Keratinocyte (primary cell): ENCODE measurements around the gene DCLRE1C. TPM values are rescaled to one million over a fixed set of nuclear protein-coding genes. Genes with fewer than 3 reads are reported as not detected.

Source experiments
- DNase-seq: peaks from one replicate; pipeline ENCODE4 v3.0.0-alpha.2; 2011; ENCODE audit warnings: low read depth, missing footprints, low spot score
- FAIRE-seq: peaks from 2 replicates; lab custom pipeline; 2011; peaks lifted over from hg19 to GRCh38; lab: Jason Lieb, UNC
- H2AFZ ChIP-seq: 2 replicates; pipeline ENCODE4 v1.6.0; 2012; ENCODE audit warnings: low read length, control low read depth, inconsistent platforms; ENCODE audit not compliant: control insufficient read depth
- H3K27ac ChIP-seq: 2 replicates; pipeline ENCODE4 v1.5.1; 2011; ENCODE audit warnings: low read length; ENCODE audit not compliant: control insufficient read depth, insufficient read depth
- H3K27me3 ChIP-seq: 3 replicates; pipeline ENCODE4 v1.6.0; 2011; ENCODE audit warnings: low read length; ENCODE audit not compliant: control insufficient read depth, insufficient read depth; ENCODE audit errors: extremely low read depth
- H3K36me3 ChIP-seq, 2 experiments: 2 replicates in 1 of 2; 3 replicates in 1 of 2; pipeline ENCODE4 v1.5.1; 2011; ENCODE audit warnings: low read length in 2 of 2, mild to moderate bottlenecking in 1 of 2; ENCODE audit not compliant: control insufficient read depth in 2 of 2, insufficient read depth in 2 of 2; ENCODE audit errors: extremely low read depth in 1 of 2
- H3K4me1 ChIP-seq: 3 replicates; pipeline ENCODE4 v1.5.1; 2011; ENCODE audit warnings: low read length; ENCODE audit not compliant: control insufficient read depth, insufficient read depth; ENCODE audit errors: extremely low read depth
- H3K4me2 ChIP-seq: 3 replicates; pipeline ENCODE4 v1.6.0; 2011; ENCODE audit warnings: low read depth, low read length; ENCODE audit not compliant: control insufficient read depth, insufficient read depth; ENCODE audit errors: extremely low read depth
- H3K4me3 ChIP-seq, 3 experiments: fragments of 200-600 bp in 1 of 3; sonication (generic) in 1 of 3; 2 replicates in 2 of 3; 3 replicates in 1 of 3; pipeline ENCODE4 v1.5.1; 2011 to 2016; ENCODE audit warnings: low read length in 3 of 3, mild to moderate bottlenecking in 3 of 3, control low read depth in 2 of 3, inconsistent platforms in 1 of 3, low read depth in 1 of 3, mixed read lengths in 1 of 3, mixed run types in 1 of 3, moderate library complexity in 1 of 3; ENCODE audit not compliant: control insufficient read depth in 2 of 3, insufficient read depth in 2 of 3; ENCODE audit errors: extremely low read depth in 1 of 3
- H3K79me2 ChIP-seq: 2 replicates; pipeline ENCODE4 v1.6.0; 2012; ENCODE audit warnings: low read length; ENCODE audit not compliant: control insufficient read depth, insufficient read depth
- H3K9ac ChIP-seq: 3 replicates; pipeline ENCODE4 v1.6.0; 2011; ENCODE audit warnings: low read length; ENCODE audit not compliant: control insufficient read depth, insufficient read depth; ENCODE audit errors: extremely low read depth
- H3K9me1 ChIP-seq: 3 replicates; pipeline ENCODE4 v1.6.0; 2011; ENCODE audit warnings: low read length; ENCODE audit not compliant: control insufficient read depth, insufficient read depth; ENCODE audit errors: extremely low read depth
- H3K9me3 ChIP-seq: 2 replicates; pipeline ENCODE4 v1.5.1; 2012; ENCODE audit warnings: low read depth, low read length; ENCODE audit not compliant: control insufficient read depth
- H4K20me1 ChIP-seq: 3 replicates; pipeline ENCODE4 v1.6.0; 2011; ENCODE audit warnings: low read length; ENCODE audit not compliant: control insufficient read depth, insufficient read depth; ENCODE audit errors: extremely low read depth
- EZH2 ChIP-seq: IDR thresholded peaks from one replicate; pipeline ENCODE4 v1.6.1; 2012; ENCODE audit warnings: inconsistent platforms, mild to moderate bottlenecking, low read length, moderate library complexity
- dilution Hi-C: fragments of 300-500 bp; cut with MboI; formaldehyde crosslinking; loops from one replicate; pipeline ENCODE4 v1.7.0; 2020; ENCODE audit warnings: low sequenced_read_pairs; ENCODE audit not compliant: extremely low pct_ligation_motif_present
- polyA plus RNA-seq, 5 experiments: library from polyadenylated mRNA; depleted of rRNA in 3 of 5; stranded (reverse) in 3 of 5; stranded (forward) in 1 of 5; unstranded in 1 of 5; fragments of >200 nt; gene quantifications; 1 replicate in 1 of 5; 2 replicates in 3 of 5; 3 replicates in 1 of 5; pipeline versions ENCODE4 v1.2.1 to v1.2.3, GENCODE V29; 2011 to 2012; ENCODE audit warnings: missing spikeins in 2 of 5, low read depth in 1 of 5, low replicate concordance in 1 of 5
- TF ChIP-seq, protein P1 (sequence below), 3 experiments: IDR thresholded peaks in 1 of 3; conservative IDR thresholded peaks in 1 of 3; optimal IDR thresholded peaks in 1 of 3; 2 replicates in 2 of 3; 3 replicates in 1 of 3; pipeline versions ENCODE3 to v1.5.1; 2011; ENCODE audit warnings: low read length in 3 of 3, mild to moderate bottlenecking in 3 of 3, moderate library complexity in 2 of 3, control low read depth in 1 of 3, inconsistent platforms in 1 of 3; ENCODE audit not compliant: insufficient read depth in 2 of 3; ENCODE audit errors: extremely low read depth in 1 of 3

Gene DCLRE1C
- polyA plus RNA-seq, 1 donor (not counting 4 experiments of a cell fraction or from before 2014, with no cell fraction given) = 9.1 TPM

DNA sequence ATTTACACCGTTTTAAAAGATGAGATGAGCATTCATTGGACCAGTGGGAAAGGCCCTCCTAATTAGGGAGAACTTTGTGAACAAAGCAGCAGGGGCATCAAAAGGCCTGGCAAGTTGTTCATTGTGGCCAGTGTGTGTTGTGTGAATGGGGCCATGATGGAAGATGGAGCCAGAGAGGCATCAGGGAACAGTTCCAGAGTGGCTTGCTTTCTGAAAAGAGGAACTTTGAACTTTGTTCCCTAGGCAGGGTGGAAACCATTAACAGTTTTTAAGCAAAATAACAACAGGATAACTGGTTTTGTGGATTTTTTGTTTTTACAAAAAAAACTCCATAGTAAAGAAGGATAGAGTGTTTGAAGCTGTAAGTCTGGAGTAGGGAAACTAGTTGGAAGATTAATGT lies 62.7 kb downstream of the DCLRE1C start:
- Histone ChIP-seq H3K9ac (no peak overlapping the region), H3K27me3 (no peaks in the 10 kb centered on the region), H3K36me3 (no peaks in the 10 kb centered on the region), H3K9me3 (no peaks in the 10 kb centered on the region), H3K27ac (no peak overlapping the region), H3K79me2 (peaks cover 58% of the 10 kb centered on the region), H4K20me1 (no peaks in the 10 kb centered on the region), H2AFZ (no peak overlapping the region), H3K9me1 (peaks cover 2% of the 10 kb centered on the region), H3K4me1 (peaks cover 8% of the 10 kb centered on the region), H3K4me2 (no peak overlapping the region), H3K4me3 (no peak overlapping the region)
- FAIRE-seq (no peak), DNase-seq (no peak)
- TF ChIP-seq, protein P1, sequence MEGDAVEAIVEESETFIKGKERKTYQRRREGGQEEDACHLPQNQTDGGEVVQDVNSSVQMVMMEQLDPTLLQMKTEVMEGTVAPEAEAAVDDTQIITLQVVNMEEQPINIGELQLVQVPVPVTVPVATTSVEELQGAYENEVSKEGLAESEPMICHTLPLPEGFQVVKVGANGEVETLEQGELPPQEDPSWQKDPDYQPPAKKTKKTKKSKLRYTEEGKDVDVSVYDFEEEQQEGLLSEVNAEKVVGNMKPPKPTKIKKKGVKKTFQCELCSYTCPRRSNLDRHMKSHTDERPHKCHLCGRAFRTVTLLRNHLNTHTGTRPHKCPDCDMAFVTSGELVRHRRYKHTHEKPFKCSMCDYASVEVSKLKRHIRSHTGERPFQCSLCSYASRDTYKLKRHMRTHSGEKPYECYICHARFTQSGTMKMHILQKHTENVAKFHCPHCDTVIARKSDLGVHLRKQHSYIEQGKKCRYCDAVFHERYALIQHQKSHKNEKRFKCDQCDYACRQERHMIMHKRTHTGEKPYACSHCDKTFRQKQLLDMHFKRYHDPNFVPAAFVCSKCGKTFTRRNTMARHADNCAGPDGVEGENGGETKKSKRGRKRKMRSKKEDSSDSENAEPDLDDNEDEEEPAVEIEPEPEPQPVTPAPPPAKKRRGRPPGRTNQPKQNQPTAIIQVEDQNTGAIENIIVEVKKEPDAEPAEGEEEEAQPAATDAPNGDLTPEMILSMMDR (optimal IDR thresholded peaks at IDR 0.05 in 1 of 3, IDR thresholded peaks at IDR 0.05 in 1 of 3, conservative IDR thresholded peaks at IDR 0.05 in 1 of 3; ENCODE audit: extremely low read depth in 1 of 3, insufficient read depth in 2 of 3, low read length in 3 of 3) = no peak
- no peak for TF ChIP-seq EZH2
- dilution Hi-C loops = no loop called here

DNA sequence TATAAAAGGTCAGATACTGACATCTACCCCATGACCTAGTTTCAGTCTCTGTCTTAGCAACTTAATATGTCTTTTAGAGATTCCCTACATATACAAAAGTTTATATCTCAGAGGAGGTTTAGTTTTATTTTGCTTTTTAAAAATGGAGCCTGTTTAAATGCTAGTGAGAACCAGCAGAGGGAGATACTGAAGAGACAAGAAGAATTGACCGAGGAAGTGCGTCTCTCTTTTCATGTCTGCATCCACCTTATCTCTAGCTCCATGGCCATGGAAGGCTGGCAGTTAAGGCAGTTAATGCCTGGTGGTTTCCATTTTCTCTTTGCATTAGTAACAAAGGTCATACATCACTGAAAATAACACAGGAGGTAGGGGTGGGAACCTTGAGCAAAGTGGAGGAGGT lies 64.6 kb downstream of the DCLRE1C start:
- peaks cover 73% of the 10 kb centered on the region for H3K79me2 ChIP-seq
- no peak overlapping the region for H3K27ac ChIP-seq
- H4K20me1 ChIP-seq = no peaks in the 10 kb centered on the region
- H3K27me3 ChIP-seq = no peaks in the 10 kb centered on the region
- TF ChIP-seq EZH2 = no peak
- TF ChIP-seq, protein P1 (optimal IDR thresholded peaks at IDR 0.05 in 1 of 3, IDR thresholded peaks at IDR 0.05 in 1 of 3, conservative IDR thresholded peaks at IDR 0.05 in 1 of 3; ENCODE audit: extremely low read depth in 1 of 3, insufficient read depth in 2 of 3, low read length in 3 of 3) = peak in 2 of 3 experiments; percentile 26
- no peak overlapping the region for H2AFZ ChIP-seq
- H3K4me1 ChIP-seq = peaks cover 8% of the 10 kb centered on the region
- dilution Hi-C loops = no loop called here
- FAIRE-seq = no peak
- peaks cover 0 to 8% of the 10 kb centered on the region in 2 experiments for H3K36me3 ChIP-seq
- H3K9me3 ChIP-seq = no peaks in the 10 kb centered on the region
- peaks cover 2% of the 10 kb centered on the region for H3K9me1 ChIP-seq
- H3K4me3 ChIP-seq = no peak overlapping the region
- no peak for DNase-seq
- H3K4me2 ChIP-seq = no peak overlapping the region
- H3K9ac ChIP-seq = no peak overlapping the region
